PC-9 (cell line): ENCODE measurements around the gene DAND5. TPM values are rescaled to one million over a fixed set of nuclear protein-coding genes. Genes with fewer than 3 reads are reported as not detected.

ENCODE experiments used
- BruUV-seq: library from RNA; stranded (reverse); fragments of 400-500 nt; replicated peaks from 2 replicates; lab custom pipeline; 2021; lab: Mats Ljungman, UMichigan
- CTCF ChIA-PET: fragments of 300-600 bp; sonication (Branson Sonifier 250); formaldehyde crosslinking; loops from one replicate; lab custom pipeline; 2022; ENCODE audit warnings: antibody characterized with exemption; lab: Charles Lee
- POLR2A ChIA-PET: fragments of 300-600 bp; sonication (Branson Sonifier 250); formaldehyde crosslinking; loops from one replicate; lab custom pipeline; 2022; ENCODE audit warnings: antibody characterized with exemption; ENCODE audit not compliant: unreplicated experiment; lab: Charles Lee
- DNase-seq, 2 experiments: peaks; one replicate each; pipeline versions ENCODE4 v3.0.0 to v3.0.0-alpha.2; 2015 to 2022; ENCODE audit warnings: mixed read lengths in 1 of 2
- H2AFZ ChIP-seq: fragments of 200-600 bp; sonication (generic); 2 replicates; pipeline ENCODE4 v1.8.1; 2017; ENCODE audit warnings: antibody characterized with exemption
- H3F3A ChIP-seq: fragments of 200-600 bp; sonication (generic); 2 replicates; pipeline ENCODE4 v1.8.1; 2017; ENCODE audit warnings: antibody characterized with exemption, mild to moderate bottlenecking, low read depth; ENCODE audit not compliant: insufficient read depth
- H3K27ac ChIP-seq: fragments of 200-600 bp; sonication (generic); 2 replicates; pipeline ENCODE4 v1.6.1; 2016; ENCODE audit warnings: mixed run types
- H3K27me3 ChIP-seq: fragments of 200-600 bp; sonication (generic); 2 replicates; pipeline ENCODE4 v1.6.1; 2016; ENCODE audit warnings: low read depth, mixed run types; ENCODE audit not compliant: insufficient read depth
- H3K36me3 ChIP-seq: fragments of 200-600 bp; sonication (generic); 2 replicates; pipeline ENCODE4 v1.6.1; 2016; ENCODE audit warnings: low read depth, mixed run types
- H3K4me1 ChIP-seq: fragments of 200-600 bp; sonication (generic); replicated peaks from 2 replicates; pipeline ENCODE4 v1.6.1; 2016; ENCODE audit warnings: mixed run types; ENCODE audit not compliant: insufficient read depth
- H3K4me2 ChIP-seq: fragments of 200-600 bp; sonication (generic); 2 replicates; pipeline ENCODE4 v1.6.1; 2017; ENCODE audit warnings: mixed run types
- H3K4me3 ChIP-seq: fragments of 200-600 bp; sonication (generic); 2 replicates; pipeline ENCODE4 v1.6.1; 2016; ENCODE audit warnings: mixed run types
- H3K79me2 ChIP-seq: fragments of 200-600 bp; sonication (generic); 2 replicates; pipeline ENCODE4 v1.6.1; 2017; ENCODE audit warnings: low read depth, mixed run types
- H3K9me2 ChIP-seq: fragments of 200-600 bp; sonication (generic); 2 replicates; pipeline ENCODE4 v1.8.1; 2017; ENCODE audit warnings: mild to moderate bottlenecking; ENCODE audit not compliant: insufficient read depth
- H3K9me3 ChIP-seq: fragments of 200-600 bp; sonication (generic); 2 replicates; pipeline ENCODE4 v1.8.1; 2016; ENCODE audit warnings: low read depth; ENCODE audit not compliant: insufficient read depth
- H4K20me1 ChIP-seq: fragments of 200-600 bp; sonication (generic); 2 replicates; pipeline ENCODE4 v1.8.1; 2017; ENCODE audit not compliant: insufficient read depth
- CTCF ChIP-seq: fragments of 200-600 bp; sonication (generic); conservative IDR thresholded peaks from 2 replicates; pipeline ENCODE4 v1.6.1; 2017; ENCODE audit warnings: mixed run types, antibody characterized with exemption, mild to moderate bottlenecking, moderate library complexity
- EZH2 ChIP-seq: fragments of 200-600 bp; sonication (generic); IDR thresholded peaks from 2 replicates; pipeline ENCODE4 v1.8.0; 2017; ENCODE audit warnings: antibody characterized with exemption, low read depth
- intact Hi-C: fragments of 100-400 bp; cut with micrococcal nuclease; formaldehyde crosslinking; loops from one replicate; pipeline ENCODE4 v1.10.0; 2022; ENCODE audit not compliant: unreplicated experiment
- total RNA-seq: library from RNA; stranded (reverse); gene quantifications from 2 replicates; pipeline ENCODE4 v1.2.3, GENCODE V29; 2021

Gene DAND5
- total RNA-seq, 1 experiment from 2014 or later = 0.20 TPM

- no peak for DNase-seq
- H3K4me1 ChIP-seq = peaks cover 13% of the 10 kb centered on the region
- BruUV-seq = no TSS peak
- H3K9me3 ChIP-seq = no peaks in the 10 kb centered on the region
- no peak overlapping the region for H2AFZ ChIP-seq
- H3K9me2 ChIP-seq = no peaks in the 10 kb centered on the region
- ChIA-PET POLR2A (no interaction called here), CTCF (no interaction called here)
- no peaks in the 10 kb centered on the region for H3K36me3 ChIP-seq
- no peak overlapping the region for H3K4me3 ChIP-seq
- no peak for TF ChIP-seq EZH2
- no peak for TF ChIP-seq CTCF
- H3K27ac ChIP-seq = no peak overlapping the region
- intact Hi-C loops = no loop called here
- no peaks in the 10 kb centered on the region for H3K79me2 ChIP-seq
- no peak overlapping the region for H3K4me2 ChIP-seq
- peaks cover 7% of the 10 kb centered on the region; the same call in 1 of the 2 replicates for H3K27me3 ChIP-seq
- H4K20me1 ChIP-seq = no peaks in the 10 kb centered on the region; the same call in 1 of the 2 replicates
- peaks cover 4% of the 10 kb centered on the region; the same call in 1 of the 2 replicates for H3F3A ChIP-seq
Observed at GRCh38 chr19:13010038-13010991, 40.9 kb downstream of the DAND5 start.

- peaks cover 7% of the 10 kb centered on the region; the same call in 1 of the 2 replicates for H3K27me3 ChIP-seq
- BruUV-seq = no TSS peak
- POLR2A ChIA-PET = no interaction called here
- intact Hi-C loops = no loop called here
- TF ChIP-seq EZH2 (no peak), CTCF (no peak)
- peaks cover 4% of the 10 kb centered on the region; the same call in 1 of the 2 replicates for H3F3A ChIP-seq
- no peaks in the 10 kb centered on the region for H3K79me2 ChIP-seq
- peaks cover 13% of the 10 kb centered on the region for H3K4me1 ChIP-seq
- DNase-seq = no peak
- no peak overlapping the region for H3K4me3 ChIP-seq
- no peaks in the 10 kb centered on the region; the same call in 1 of the 2 replicates for H4K20me1 ChIP-seq
- no peak overlapping the region for H3K4me2 ChIP-seq
- H3K9me3 ChIP-seq = no peaks in the 10 kb centered on the region
- no peak overlapping the region for H3K27ac ChIP-seq
- H3K36me3 ChIP-seq = no peaks in the 10 kb centered on the region
- CTCF ChIA-PET = no interaction called here
- H2AFZ ChIP-seq = no peak overlapping the region
- H3K9me2 ChIP-seq = no peaks in the 10 kb centered on the region
Observed at GRCh38 chr19:13010992-13011652, 41.7 kb downstream of the DAND5 start.

GRCh38 chr19:13011653-13012389, 42.4 kb downstream of the DAND5 start:
- Histone ChIP-seq H4K20me1 (no peaks in the 10 kb centered on the region; the same call in 1 of the 2 replicates), H3K9me2 (no peaks in the 10 kb centered on the region), H3K4me3 (no peak overlapping the region), H3F3A (peaks cover 4% of the 10 kb centered on the region; the same call in 1 of the 2 replicates), H3K4me1 (peaks cover 13% of the 10 kb centered on the region), H3K27me3 (peaks cover 7% of the 10 kb centered on the region; the same call in 1 of the 2 replicates), H3K9me3 (no peaks in the 10 kb centered on the region), H3K79me2 (no peaks in the 10 kb centered on the region), H2AFZ (no peak overlapping the region), H3K36me3 (no peaks in the 10 kb centered on the region), H3K27ac (no peak overlapping the region), H3K4me2 (no peak overlapping the region)
- BruUV-seq = no TSS peak
- intact Hi-C loops = no loop called here
- DNase-seq = no peak
- ChIA-PET CTCF (no interaction called here), POLR2A (no interaction called here)
- TF ChIP-seq EZH2 (no peak), CTCF (no peak)
